Stomach (tissue), 4 donors: ENCODE results near the gene BACE2.

Experiments used
- CTCF ChIP-seq, 7 experiments: fragments of 450-650 bp in 4 of 7; fragments of 200-600 bp in 3 of 7; sonication (generic) in 3 of 7; IDR thresholded peaks; one replicate each; pipeline ENCODE4 v1.5.1; 2016 to 2019; ENCODE audit warnings: antibody characterized with exemption in 7 of 7, control low read depth in 2 of 7, mild to moderate bottlenecking in 1 of 7
- POLR2A ChIP-seq, 4 donors: fragments of 450-650 bp; IDR thresholded peaks; one replicate each; pipeline ENCODE4 v1.6.1; 2016; ENCODE audit warnings: antibody characterized with exemption in 4 of 4, control low read depth in 2 of 4, mild to moderate bottlenecking in 1 of 4, moderate library complexity in 1 of 4

- TF ChIP-seq POLR2A (IDR thresholded peaks at IDR 0.05), result no peak
- no peak for TF ChIP-seq CTCF (IDR thresholded peaks at IDR 0.05)
Observed at GRCh38 chr21:41189150-41189745, 21.3 kb downstream of the BACE2 start.
